Measurements from ENCODE around the gene LATS1.

Gene LATS1

GRCh38 chr6:149716181-149716963, 1.5 kb downstream of the LATS1 start:
- no peak for TF ChIP-seq CTCF (IDR thresholded peaks at IDR 0.05; ENCODE audit: low read depth, low read length)
- DNase-seq (ENCODE audit: low read depth in 2 of 2), result peak; percentile 23 to 27
- peak overlapping the region; percentile 3 to 96 for H3K4me3 ChIP-seq (replicated peaks in 1 of 2; ENCODE audit: low read depth in 2 of 2, low read length in 2 of 2)

- TF ChIP-seq CTCF (IDR thresholded peaks at IDR 0.05; ENCODE audit: low read depth, low read length), result no peak
- DNase-seq (ENCODE audit: low read depth in 2 of 2), result no peak
- no peak overlapping the region for H3K4me3 ChIP-seq (replicated peaks in 1 of 2; ENCODE audit: low read depth in 2 of 2, low read length in 2 of 2)
Measured at GRCh38 chr6:149714442-149714841, 3.5 kb downstream of the LATS1 start.

GRCh38 chr6:149711711-149712110, 6.2 kb downstream of the LATS1 start:
- TF ChIP-seq CTCF (IDR thresholded peaks at IDR 0.05; ENCODE audit: low read depth, low read length), result no peak
- no peak overlapping the region for H3K4me3 ChIP-seq (replicated peaks in 1 of 2; ENCODE audit: low read depth in 2 of 2, low read length in 2 of 2)
- no peak for DNase-seq (ENCODE audit: low read depth in 2 of 2)

- DNase-seq (ENCODE audit: low read depth in 2 of 2), result peak in 1 of 2 donors; percentile 14
- H3K4me3 ChIP-seq (replicated peaks in 1 of 2; ENCODE audit: low read depth in 2 of 2, low read length in 2 of 2), result no peak overlapping the region
- no peak for TF ChIP-seq CTCF (IDR thresholded peaks at IDR 0.05; ENCODE audit: low read depth, low read length)
Measured at GRCh38 chr6:149701714-149702113, 16.2 kb downstream of the LATS1 start.

GRCh38 chr6:149699150-149699549, 18.8 kb downstream of the LATS1 start:
- no peak for DNase-seq (ENCODE audit: low read depth in 2 of 2)
- TF ChIP-seq CTCF (IDR thresholded peaks at IDR 0.05; ENCODE audit: low read depth, low read length), result no peak
- no peak overlapping the region for H3K4me3 ChIP-seq (replicated peaks in 1 of 2; ENCODE audit: low read depth in 2 of 2, low read length in 2 of 2)

- H3K4me3 ChIP-seq (replicated peaks in 1 of 2; ENCODE audit: low read depth in 2 of 2, low read length in 2 of 2), result no peak overlapping the region
- TF ChIP-seq CTCF (IDR thresholded peaks at IDR 0.05; ENCODE audit: low read depth, low read length), result no peak
- DNase-seq (ENCODE audit: low read depth in 2 of 2), result no peak
Measured at GRCh38 chr6:149698175-149698574, 19.7 kb downstream of the LATS1 start.

- no peak overlapping the region for H3K4me3 ChIP-seq (replicated peaks in 1 of 2; ENCODE audit: low read depth in 2 of 2, low read length in 2 of 2)
- peak; percentile 23 to 65 for DNase-seq (ENCODE audit: low read depth in 2 of 2)
- no peak for TF ChIP-seq CTCF (IDR thresholded peaks at IDR 0.05; ENCODE audit: low read depth, low read length)
Measured at GRCh38 chr6:149696901-149697300, 21.0 kb downstream of the LATS1 start.

Data from cardiac fibroblast (primary cell).